Transverse colon (tissue), 3 donors: Measurements from ENCODE around the gene SLC12A7.

ENCODE experiments used
- EP300 ChIP-seq: sonication (generic); formaldehyde crosslinking; IDR thresholded peaks from one replicate; pipeline ENCODE4 v1.6.1; 2017; ENCODE audit warnings: antibody characterized with exemption, low read depth
- POLR2A ChIP-seq: fragments of 450-650 bp; IDR thresholded peaks from one replicate; pipeline ENCODE4 v1.6.1; 2016; ENCODE audit warnings: antibody characterized with exemption, mild to moderate bottlenecking, moderate library complexity
- TF ChIP-seq, protein P1 (sequence below), 5 experiments: fragments of 200-600 bp in 3 of 5; fragments of 450-650 bp in 2 of 5; sonication (generic) in 3 of 5; IDR thresholded peaks; 1 replicate in 2 of 5; 2 replicates in 3 of 5; pipeline ENCODE4 v1.5.1; 2016 to 2017; ENCODE audit warnings: antibody characterized with exemption in 5 of 5, inconsistent platforms in 3 of 5, mild to moderate bottlenecking in 2 of 5, moderate library complexity in 1 of 5

DNA sequence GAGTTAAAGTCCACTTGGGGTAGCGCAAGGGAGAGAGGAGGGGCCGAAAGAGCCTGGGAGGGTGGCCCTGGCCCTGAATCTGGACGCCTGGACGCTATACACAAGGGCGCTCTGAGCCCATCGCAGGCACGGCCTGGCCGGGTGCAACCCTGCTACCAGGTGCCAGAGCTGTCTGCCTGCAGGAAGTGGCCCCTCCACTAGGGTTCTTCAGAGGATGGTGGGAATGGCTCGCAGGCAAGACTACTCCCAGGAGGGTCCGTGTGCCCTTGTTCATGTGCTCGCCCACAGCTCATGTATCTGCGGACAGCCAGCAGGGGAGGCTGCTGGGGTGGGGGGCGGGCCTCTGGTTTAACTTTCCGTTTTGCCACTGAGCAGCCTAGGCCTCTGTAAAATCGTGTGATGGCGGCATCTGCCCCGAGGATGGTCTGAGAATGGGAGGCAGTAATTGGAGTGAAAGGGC lies 104.6 kb downstream of the SLC12A7 start:
- TF ChIP-seq, protein P1, sequence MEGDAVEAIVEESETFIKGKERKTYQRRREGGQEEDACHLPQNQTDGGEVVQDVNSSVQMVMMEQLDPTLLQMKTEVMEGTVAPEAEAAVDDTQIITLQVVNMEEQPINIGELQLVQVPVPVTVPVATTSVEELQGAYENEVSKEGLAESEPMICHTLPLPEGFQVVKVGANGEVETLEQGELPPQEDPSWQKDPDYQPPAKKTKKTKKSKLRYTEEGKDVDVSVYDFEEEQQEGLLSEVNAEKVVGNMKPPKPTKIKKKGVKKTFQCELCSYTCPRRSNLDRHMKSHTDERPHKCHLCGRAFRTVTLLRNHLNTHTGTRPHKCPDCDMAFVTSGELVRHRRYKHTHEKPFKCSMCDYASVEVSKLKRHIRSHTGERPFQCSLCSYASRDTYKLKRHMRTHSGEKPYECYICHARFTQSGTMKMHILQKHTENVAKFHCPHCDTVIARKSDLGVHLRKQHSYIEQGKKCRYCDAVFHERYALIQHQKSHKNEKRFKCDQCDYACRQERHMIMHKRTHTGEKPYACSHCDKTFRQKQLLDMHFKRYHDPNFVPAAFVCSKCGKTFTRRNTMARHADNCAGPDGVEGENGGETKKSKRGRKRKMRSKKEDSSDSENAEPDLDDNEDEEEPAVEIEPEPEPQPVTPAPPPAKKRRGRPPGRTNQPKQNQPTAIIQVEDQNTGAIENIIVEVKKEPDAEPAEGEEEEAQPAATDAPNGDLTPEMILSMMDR (IDR thresholded peaks at IDR 0.05), result no peak
- no peak for TF ChIP-seq POLR2A
- TF ChIP-seq EP300, result no peak
